Lung microvascular endothelial cell (primary cell): ENCODE measurements around the gene IGF2R. TPM values are rescaled to one million over a fixed set of nuclear protein-coding genes. Genes with fewer than 3 reads are reported as not detected.
"Not testable (repeated sequence)": the region's sequence is repeated elsewhere in the genome, so short reads cannot be mapped to it uniquely, and the experiment has no call there.

Experiments
- DNase-seq, 2 donors: peaks; one replicate each; pipeline versions ENCODE4 v3.0.0 to v3.0.0-alpha.2; 2010; ENCODE audit warnings: low read depth in 2 of 2
- total RNA-seq: library from RNA; depleted of rRNA; stranded (reverse); fragments of >200 nt; gene quantifications from 2 replicates; pipeline ENCODE4 v1.2.1, GENCODE V29; 2014

Gene IGF2R
- total RNA-seq, 1 donor from 2014 or later, result 93.7 TPM

DNA sequence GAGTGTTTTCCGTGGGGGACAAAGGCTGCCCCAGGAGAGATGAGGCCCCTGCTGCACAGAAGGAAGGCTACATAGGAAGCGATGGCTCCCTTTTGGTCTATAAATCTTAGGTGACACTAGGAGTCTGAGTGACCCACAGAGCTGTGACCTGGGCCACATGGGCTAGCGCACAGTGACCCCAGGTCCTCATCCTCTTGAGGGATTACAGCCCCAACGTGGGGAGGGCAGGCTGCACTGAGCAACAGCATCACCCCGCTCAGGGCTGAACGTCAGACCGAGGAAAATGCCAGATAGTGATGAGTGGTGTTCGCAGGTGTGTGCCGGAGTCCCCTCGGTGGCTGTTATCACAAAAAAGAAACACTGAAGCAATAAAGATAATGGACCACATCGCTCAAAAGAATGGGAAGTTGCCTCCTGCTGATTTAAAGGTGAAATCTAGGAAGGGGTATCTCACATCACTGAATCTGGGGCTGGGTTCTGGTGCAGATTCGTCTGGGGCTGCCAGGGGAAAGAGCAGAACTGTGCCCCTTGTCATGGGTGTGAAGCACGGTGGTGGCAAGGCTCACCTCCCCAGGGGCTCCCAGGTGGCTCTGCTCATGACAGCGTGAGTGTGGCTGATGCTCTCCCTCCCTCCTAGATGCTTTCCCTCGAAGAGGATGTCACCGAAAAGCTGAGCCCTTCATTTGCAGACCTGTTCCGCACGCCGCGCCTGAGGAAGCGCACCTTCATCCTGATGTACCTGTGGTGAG, 167.2 kb downstream of the IGF2R start:
- no peak for DNase-seq

DNA sequence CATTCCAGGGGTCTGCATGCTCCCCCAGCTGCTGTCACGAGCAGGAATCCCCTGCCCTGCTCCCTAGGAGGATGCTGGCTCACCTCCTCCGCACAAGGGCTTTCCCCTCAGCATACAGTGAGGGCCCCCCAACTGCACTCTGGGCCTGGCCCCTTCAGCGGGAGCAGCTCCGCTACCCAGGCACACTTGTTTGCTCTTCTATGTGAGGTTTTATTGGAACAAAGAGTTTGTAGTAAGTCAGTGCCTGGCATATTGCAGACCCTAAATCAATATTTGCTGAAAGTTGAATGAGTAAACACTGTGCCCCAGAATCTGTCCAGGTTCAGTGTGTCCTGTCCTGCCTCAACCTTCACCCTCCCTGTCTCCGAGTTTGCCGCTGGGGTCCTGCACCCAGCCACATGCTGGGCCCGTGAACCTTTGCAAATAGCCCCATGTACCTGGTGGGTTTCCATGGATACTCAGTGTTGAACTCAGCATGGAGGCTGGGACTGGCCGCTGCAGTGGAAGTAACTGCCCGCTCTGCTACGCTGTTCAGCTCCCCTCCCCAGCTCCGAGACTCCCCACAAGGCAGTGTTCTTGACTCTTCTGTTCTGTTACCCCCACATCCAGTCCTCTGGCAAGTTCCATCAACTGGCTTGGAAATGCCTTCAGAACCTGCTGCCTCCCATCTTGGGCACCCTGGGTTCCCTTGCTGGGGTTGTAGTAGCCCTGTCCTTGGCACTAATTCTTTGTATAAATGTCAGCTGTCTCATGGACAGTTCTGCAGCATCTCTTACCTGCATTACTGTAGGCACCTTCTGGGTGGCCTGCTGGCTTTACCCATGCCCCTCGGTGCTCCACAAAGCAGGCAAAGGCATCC, 168.5 kb downstream of the IGF2R start:
- no peak for DNase-seq

DNA sequence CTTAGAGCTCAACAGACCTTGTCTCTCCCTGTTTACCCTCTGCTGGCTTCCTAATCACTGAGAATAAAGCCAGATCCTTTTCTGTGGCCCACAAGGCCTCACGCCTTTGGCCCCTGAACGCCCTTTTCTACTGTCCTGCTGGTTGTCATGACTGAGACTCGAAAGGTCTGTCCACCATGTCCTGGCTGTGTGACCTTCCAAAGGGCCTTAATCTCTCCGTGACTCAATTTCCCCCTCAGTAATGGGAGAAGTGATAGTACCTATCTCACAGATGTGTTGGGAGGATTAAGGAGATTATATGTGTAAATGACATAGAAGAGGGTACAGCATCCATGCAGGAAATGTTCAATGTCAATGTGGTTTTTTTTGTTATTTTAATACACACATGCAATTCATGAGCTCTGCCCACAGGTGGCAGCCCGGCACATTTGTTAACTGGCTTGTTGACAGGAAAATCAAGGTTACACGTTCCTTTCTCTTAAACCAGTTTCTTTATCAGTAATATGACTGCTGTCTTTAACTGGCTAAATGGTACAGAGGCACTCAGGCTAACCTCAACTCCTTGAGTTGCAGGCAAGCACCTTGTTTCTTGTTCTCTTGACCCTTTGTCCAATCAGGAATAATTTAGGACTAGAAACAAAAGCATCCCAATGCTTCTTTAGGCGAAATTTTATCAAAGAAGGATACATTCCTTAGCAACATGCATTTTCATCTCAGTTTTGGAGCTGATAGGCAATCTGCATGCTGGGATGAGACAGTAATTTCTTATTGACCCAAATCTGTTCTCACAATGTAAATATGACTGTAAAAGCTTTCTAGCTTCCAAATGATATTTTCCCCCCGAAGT, 169.3 kb downstream of the IGF2R start:
- peak; percentile 61 to 65 for DNase-seq

DNA sequence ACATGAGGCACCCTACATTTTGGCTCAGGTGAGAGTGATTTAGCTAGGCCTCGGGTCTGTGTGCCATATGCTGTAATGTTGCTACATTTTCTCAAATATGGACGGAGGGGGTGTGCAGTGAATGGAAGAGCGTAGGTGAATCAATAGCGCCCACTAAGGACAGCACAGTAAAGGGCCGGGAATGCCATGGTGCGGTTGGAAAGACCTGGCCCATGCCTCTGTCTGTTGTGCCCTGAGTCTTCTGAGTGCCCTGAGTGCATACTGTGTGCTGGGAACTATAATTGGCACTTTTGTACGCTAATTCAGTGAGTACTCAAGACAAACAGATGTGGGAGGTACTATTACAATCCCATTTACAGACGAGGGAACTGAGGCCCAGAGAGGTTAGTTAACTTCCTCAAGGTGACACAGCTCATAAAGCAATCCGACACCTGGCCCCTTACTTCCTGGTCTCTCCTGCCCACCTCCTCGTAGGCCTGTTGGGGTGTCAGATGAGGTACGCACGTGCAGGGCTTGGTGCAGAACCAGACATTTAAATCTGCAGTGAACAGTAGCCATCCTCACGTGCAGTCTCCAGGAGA, 170.0 kb downstream of the IGF2R start:
- DNase-seq, result no peak

DNA sequence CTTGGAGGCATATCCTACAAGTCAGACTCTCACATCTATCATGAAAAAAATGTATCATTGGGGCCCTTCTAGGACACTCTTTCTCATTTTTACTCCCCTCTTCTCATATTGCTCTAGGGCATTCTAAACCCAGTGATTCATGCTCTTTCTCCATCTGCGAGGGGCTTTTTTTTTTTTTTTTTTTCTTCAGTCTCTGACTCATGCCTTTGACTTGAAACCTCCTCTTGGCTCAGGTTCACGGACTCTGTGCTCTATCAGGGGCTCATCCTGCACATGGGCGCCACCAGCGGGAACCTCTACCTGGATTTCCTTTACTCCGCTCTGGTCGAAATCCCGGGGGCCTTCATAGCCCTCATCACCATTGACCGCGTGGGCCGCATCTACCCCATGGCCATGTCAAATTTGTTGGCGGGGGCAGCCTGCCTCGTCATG, 170.6 kb downstream of the IGF2R start:
- DNase-seq, result no peak

DNA sequence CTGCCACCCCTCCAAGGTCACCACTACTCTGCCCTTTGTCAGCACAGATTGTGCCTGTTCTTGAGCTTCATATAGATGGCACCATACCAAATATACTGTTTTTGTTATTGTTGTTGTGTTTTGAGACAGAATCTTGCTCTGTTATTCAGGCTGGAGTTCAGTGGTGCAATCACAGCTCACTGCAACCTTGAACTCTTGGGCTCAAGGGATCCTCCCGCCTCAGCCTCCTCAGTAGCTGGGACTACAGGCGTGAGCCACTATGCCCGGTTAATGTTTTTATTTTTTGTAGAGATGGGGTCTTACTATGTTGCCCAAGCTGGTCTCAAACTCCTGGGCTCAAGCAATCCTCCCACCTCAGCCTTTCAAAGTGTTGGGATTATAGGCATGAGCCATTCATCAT, 171.6 kb downstream of the IGF2R start:
- DNase-seq, result not testable (repeated sequence)

DNA sequence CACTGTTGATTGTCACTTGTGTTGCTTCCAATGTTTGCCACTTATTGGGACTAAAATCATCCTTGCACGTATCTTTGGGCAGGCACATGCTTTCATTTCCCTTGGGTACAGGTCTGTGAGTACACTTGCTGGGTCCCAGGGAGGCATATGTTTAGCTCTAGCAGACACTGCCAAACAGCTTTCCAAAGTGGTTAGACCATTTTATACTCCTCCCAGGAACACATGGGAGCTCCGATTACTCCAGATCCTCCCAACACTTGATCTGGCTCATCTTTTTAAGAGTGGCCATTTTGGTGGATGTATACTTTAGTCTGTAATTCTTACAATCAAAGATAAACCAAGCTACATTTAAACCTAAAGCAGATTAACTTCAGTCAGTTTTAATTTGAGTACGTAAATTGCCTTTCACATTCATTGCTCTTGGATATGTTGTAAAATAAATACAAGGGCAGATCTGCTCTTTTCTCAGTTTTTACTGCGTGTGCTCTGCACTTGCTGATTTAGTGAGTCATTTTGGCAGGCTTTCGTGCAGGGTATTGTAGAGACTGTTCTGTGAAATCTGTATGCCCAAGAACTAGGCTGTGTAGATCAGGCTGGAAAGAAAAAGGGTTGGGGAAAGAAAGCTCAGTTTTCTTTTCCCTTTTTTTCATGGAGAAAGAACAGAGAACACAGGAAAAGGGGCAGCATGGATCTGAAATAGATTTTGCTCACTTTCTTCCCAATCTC, 172.3 kb downstream of the IGF2R start:
- no peak for DNase-seq

DNA sequence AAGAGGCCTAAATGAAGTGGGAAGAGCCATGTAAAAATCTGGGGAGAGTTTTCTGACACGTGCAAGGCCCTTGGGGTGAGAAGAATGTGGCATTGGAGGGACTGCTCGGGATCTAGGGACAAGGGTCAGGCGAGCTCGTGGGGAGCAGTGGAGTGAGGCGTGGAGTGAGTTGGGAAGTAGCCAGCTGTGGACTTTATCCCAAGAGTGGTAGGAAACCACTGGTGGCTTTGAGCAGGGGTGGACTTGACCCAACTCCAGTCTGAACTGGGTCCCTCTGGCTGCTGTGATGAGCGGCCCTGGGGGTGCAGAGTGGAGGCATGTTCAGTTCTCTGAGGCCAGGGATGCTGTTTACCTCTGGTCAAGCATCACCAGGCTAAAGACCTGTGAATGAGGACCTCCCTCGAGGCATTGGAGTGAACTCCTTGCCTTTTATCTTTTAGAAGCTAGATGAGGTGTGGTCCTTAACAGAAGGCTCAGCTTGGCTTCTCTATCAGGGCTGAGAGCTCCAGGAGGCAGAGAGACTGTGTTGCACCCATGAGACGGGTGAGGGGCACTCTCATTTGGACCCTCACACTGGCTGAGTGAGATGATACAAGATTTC, 173.3 kb downstream of the IGF2R start:
- no peak for DNase-seq

DNA sequence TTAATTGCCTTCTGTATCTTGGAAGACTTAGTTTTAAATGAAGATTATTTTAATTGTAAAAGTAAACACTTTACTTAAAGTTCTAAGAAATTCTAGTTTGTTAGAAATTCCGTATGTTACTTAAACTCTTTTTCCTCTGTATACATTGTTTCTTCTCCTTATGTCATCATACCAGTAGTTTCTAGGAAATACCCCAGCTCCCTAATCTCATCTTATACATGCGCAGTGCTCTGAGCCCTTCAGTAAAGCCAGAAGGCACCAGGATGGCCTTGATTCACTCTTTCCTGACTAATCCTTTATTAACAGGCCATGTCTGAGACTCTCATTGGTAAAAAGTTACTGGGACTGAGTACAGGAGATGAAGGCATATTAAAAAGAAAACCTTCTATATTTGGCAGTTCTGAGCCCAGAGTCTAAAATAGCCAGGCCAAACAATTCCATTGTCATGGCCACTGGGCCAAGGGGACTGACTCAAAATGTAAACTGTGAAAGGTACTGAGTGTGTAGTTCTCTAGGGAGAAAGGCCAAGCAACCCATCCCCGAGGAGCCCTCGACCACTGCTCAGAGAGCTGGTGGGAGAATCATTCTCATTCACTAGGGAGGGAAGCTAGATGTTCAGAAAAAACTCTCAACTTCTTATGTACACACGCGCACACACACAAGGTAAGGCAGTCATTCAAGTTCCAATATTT, 177.7 kb downstream of the IGF2R start:
- DNase-seq, result no peak

DNA sequence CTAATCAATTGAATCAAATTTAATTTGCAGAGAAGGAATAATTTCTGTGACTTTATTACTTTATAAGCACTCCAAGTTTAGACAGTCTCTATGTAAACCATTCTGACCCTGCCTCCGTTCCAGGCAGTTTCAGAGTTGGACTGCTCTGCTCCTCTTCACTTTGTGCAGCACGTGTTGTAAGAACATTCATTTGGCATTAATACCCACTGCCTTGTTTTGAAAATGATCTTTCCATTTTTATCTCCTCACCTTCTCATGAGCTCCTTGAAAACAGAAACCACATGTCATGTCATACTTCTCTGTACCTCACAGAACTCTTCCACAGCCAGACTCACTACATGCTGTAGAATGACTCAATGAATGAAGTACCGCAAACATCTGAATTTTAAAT, 178.3 kb downstream of the IGF2R start:
- no peak for DNase-seq

DNA sequence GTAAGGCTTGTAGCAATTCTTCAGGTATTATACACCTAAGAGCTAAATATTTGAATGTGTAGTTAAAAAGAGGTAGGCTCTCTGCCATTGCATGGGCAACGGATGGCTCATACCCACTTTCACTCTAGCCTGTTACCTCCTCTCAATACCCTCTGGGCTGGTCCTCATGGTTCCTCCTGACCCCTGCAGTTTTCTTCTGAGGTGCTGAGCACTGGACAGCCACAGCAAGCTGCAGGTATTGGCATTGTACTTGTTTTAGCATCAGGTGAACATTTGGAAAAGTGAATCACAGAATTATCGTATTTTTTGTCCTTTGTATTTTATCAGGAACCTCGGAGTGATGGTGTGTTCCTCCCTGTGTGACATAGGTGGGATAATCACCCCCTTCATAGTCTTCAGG, 185.6 kb downstream of the IGF2R start:
- DNase-seq, result no peak

DNA sequence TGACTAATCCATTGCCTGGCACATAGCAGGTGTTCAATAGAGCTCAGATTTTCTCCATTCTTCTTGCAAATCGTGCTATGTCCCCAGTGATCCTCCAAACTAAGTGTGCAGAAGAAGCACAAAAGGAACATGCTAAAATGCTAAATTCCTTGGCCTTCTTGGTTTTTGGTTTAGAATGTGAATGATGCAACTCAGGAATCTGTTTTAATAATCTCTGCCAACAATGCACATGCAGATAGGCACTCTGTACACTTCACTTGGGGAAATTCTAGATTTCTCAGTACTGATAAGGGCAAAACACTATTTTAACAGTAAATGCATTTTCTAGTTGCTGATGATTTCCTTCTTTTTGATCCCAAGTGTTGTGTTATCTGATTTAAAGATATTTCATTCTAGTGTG, 188.0 kb downstream of the IGF2R start:
- DNase-seq, result no peak

DNA sequence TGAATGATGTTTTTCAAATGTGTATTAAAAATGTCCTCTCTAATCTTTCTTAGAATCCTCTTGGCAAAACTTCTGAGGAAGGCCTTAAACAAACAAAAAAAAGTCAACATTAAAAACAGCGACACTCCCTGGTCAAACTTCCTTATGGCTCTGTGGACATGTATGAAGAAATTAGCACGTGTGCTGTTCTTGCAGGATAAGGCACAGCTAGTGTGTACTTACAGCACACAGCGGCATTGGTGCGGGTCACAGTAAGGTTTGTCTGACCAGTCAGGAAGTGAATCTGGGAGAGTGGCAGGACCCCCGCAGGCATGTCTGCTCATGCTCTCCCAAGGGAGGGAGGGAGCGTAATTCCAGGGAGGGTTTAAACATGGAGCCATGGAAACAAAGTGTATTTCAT, 191.6 kb downstream of the IGF2R start:
- DNase-seq, result no peak

Other genes with a start within 250 kb of the IGF2R start
- gene WTAP, start 241.6 kb upstream of the IGF2R start, total RNA-seq, result 59.1 and 81.7 TPM in 2 replicates
- 22.2 and 48.2 TPM in 2 replicates for gene ACAT2, start 207.0 kb upstream of the IGF2R start, total RNA-seq
- 245 and 262 TPM in 2 replicates for gene TCP1, start 179.5 kb upstream of the IGF2R start, total RNA-seq
- 50.1 and 69.8 TPM in 2 replicates for gene MRPL18, start 178.6 kb upstream of the IGF2R start, total RNA-seq
- not detected in 2 replicates for gene PNLDC1, start 168.8 kb upstream of the IGF2R start, total RNA-seq
- not detected in 2 replicates for gene MAS1, start 78.1 kb upstream of the IGF2R start, total RNA-seq
- not detected in 2 replicates for gene SLC22A1, start 152.7 kb downstream of the IGF2R start, total RNA-seq